Stimulated activated CD8-positive, alpha-beta memory T cell treated with anti-CD3 and anti-CD28 coated beads, Interleukin-7, amount 100 ng/mL, for 1 hour (primary cell): ENCODE measurements around the gene IDNK.

ENCODE experiments used
- DNase-seq, 2 donors: peaks; one replicate each; pipeline ENCODE4 v3.0.0-alpha.2; 2020; ENCODE audit warnings: low read depth in 2 of 2

The IDNK gene

DNA sequence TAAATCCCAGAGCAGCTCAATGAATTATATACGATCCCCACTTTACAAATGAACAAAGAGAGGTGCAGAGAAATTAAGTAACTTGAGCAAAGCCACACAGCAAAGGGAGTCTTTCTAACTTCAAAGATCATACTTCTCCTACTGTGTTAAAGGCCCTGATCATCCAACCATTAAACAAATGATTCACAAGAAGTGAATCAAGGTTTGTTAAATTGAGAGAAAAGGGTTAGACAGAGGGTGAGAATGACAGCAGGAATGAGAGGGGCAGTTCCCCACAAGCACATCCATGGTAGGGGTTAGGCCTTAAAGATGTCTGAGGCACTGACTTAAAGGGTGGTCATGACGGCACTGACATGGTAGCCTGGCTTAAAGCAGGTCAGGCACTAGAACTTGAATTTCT is 10.7 kb downstream of the IDNK start:
- no peak for DNase-seq

DNA sequence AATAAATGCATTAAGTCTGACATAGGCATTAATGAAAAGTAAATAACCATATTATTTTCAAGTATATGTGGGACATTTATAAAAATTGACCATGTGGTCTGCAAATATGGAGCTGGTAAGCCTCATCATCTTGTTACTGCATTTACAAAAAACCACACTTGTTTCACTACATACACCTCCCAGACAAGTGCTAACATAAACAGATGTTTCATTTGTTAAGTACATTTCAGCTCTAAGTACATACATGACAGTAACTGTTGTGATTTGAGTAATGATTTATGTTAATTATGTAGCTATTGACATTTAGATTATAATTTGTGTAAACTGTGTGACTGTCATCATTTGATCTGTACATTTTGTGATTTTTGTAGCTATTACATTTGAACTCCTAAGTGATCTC is 13.9 kb downstream of the IDNK start:
- no peak for DNase-seq

DNA sequence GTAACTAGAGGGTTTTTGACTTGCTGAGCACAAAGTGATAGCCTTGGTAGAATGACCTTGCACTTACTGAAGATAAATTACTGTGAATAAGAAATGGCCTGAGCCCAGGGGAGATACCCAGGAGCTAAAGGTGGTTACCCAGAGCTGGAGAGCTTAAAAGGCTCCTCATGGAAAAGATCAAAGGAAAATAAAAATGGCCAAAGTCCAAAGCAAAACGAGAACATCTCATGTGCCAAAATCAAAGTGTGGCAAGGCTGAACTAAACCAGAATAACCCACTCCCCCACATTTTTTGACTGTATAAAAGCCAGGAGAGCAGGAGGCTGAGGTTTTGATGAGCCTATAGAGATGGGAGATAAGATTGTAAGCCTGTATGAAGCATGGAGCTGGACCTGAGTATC is 14.4 kb downstream of the IDNK start:
- no peak for DNase-seq

DNA sequence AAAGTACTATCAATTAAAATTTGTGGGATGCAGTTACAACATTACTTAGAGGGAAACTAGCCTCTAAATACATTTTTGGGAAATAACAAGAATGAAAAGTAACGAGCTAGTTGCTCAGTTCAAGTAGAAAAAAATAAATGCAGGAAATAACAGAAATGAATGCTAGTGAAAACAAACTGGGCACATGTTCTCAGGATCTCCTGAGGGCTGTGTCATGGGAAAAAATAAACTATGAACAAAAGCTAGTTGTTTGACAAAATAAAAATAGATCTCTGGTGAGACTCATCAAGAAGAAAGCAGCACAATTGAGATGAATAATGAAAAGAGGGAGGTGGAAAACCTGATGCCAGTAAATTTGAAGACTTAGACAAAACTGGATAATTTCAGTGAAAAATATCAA is 16.3 kb downstream of the IDNK start:
- no peak for DNase-seq

DNA sequence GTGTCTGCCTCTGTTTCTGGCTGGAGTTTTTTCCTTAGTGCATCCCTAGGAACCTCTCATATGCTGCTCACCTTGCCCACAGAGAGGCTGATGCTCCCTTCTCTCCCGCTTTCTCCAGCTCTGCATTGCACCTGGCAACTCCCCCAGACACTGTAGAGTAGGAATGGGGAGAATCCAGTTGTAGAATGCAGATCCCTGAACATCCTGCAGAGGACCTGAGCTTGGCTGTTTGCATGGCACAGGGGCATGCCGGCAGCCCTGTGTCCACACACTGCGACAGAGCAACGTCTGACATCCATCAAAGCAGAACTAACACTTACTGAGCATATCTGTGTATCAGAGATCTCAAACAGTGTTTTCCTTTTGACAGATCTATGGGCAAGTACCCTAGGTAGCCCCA is 19.9 kb downstream of the IDNK start:
- DNase-seq, result no peak

DNA sequence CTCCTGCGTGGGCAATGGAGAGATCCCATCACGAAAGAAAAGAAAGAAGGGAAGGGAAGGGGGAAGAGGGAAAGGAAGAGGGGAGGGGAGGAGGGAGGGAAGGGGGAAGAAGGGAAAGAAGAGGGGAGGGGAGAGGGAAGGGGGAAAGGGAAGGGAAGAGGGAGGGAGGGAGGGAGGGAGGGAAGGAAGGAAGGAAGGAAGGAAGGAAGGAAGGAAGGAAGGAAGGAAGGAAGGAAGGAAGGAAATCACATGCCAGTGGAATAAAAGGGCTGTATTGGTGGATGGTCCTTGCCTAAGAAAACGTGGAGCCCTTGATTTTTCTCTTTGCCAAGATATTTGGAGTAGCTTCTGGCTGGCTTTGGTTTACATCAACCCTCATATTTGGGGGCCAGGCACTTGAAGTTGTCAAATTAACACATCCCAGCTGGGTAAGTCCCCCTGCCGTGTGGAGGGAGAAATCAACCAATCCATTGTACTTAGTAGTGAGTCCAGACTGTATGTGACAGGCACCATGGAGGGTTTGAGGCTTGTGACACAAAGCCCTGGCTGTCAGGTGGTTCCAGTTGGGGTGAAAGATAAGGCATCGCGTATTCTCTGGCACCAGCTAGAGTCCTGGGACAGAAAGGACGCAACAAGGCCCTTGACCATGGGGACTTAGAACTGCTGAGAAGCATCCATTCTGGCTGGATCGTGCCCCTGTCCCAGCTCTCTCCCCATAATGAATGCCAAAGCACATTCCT is 23.7 kb downstream of the IDNK start:
- DNase-seq, result no peak

DNA sequence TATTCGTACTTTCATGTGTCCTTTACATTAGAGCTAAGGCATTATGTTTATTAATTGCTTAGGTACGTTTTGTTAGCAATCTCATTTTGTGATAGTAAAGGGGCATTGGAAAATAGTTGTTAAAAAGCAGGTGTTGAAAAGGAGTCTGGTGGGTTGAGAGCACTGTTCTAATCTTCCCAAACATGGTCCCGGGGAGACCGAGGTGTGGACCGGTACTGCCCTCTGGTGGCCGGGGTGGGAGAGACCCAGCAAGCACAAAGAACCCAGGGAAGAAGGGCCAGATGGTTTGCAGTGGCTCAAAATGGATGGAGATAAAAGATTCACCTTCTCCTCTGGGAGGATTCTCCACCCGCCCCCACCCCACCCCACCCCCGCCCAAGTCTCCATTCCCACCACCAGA is 26.1 kb downstream of the IDNK start:
- DNase-seq, result peak; percentile 43 to 69

DNA sequence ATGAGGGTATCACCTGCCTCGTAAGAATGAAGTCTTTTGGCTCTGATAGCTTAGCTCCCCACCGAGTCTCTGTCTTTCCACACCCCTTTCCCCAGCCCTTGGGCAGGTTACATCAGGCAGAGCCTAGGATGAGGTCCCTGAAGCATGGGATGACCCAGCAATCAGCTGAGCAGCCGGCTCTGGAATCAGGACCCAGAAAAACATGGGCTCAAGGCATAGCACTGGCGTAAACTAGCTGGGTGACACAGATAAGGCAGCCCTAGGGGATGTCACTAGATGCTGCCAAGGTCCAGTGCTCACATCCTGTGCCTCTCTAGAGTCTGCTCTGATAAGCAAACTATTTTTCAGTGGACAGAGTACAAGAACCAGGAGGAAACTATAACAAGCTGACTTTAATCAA is 26.6 kb downstream of the IDNK start:
- no peak for DNase-seq

DNA sequence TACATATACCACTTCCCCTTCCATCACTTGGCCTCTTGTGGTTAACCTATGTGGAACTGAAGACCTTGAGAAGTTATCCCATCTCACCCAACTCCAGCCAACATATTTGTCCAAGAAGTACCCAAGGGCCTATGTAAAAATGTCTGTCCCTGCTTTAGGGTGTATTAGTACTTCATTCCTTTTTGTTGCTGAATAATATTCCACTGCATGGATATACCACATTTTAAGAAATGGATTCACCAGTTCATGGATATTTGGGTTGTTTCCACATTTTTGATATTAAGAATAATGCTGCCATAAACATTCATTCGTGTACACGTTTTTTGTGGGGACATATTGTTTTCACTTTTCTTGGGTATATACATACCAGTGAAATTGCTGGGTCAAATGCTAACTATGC is 28.6 kb downstream of the IDNK start:
- no peak for DNase-seq

DNA sequence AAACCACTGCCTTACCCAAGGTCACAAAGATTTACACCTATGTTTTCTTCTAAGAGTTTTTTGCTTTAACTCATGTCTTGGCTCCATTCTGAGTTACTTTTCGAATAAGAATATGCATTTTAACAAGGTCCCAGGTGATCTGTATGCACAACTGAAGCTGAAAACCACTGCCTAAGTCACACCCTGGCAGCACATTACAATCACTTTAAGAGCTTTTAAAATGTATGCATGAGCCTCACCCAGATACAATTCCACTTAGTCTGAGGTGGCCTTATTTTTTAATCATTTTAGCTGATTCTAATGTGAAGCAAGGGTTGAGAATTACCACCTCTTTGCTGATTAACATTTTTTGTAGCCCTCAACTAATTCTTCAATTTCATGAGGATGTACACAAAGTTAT is 29.5 kb downstream of the IDNK start:
- no peak for DNase-seq

DNA sequence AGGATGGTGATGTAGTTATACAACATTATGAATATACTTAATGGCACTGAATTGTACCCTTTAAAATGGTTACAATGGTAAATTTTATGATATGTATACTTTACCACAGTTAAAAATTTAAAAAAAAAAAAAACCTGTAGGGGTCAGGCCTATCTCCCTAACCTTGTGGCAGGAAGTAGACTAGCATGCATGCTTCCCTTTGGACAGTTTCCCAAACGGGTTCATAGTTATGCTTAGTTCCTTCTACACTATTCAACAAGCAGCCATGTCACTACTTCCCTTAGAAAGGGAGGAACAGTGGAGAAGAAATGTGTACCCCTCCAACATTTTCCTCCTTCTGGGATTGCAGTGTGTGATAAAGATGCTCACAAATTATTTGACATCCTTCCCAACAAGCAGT is 32.5 kb downstream of the IDNK start:
- no peak for DNase-seq

DNA sequence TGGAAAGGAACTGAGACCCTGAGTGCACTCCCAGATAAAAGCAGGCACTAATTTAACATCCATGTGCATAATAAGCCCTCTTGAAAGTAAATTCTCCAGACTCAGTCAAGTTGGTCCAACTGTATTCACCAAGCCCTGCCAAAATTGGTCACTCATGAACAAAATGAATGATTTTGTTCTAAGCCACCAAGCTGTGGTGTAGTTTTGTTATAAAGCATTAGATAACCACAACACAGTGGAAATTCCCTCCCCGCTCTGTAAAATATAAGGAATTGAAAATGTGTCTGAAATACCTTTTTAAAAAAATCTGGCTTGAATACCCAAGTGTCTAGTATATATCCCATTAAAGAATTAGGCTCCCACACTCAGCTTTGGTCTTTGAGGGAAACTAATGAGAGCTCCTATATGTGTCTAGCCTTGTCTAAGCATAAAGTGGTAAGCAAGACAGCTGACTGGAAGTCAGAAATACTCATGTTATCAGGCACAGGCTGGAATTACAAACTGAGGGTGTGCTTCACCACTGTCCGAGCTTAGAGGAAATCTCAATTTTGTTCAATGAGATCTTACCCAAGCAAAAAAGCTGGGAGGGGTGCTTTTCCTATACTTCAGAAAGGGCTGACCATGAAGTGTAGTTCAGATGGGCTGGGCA is 33.2 kb downstream of the IDNK start:
- no peak for DNase-seq

DNA sequence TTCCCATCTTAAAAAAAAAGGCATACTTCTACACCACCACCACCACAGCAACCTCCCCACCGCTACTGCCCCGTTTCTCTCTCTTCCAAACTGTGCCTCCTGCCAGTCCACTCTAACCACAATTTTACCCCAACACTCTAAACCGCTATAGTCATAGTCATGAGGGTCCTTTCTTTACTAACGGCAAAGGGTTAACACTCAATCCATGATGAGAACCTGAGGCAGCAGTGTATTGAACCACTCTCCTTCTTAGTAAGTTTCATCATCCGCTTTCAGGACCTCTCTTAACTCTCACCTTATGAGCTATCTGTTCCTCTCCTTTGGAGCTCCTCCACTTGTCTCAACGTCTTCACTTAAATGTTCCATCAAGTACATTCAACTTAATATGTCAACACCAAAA is 34.0 kb downstream of the IDNK start:
- no peak for DNase-seq

DNA sequence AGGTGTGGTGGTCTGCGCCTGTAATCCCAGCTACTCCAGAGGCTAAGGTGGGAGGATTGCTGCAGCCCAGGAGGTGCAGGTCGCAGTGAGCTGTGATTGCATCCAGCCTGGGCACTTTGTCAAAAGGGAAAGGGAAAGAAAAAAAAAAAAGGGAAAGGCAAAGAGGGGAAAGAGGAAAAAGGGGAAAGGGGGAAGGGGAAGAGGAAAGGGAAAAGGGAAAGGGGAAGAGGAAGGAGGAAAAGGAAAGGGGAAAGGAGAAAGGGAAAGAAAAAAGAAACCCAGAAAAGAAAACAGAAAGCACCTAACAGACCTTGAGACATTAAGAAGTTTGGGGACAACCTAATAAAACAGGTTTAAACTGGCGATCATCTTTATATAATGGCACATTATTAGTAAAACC is 40.0 kb downstream of the IDNK start:
- no peak for DNase-seq

DNA sequence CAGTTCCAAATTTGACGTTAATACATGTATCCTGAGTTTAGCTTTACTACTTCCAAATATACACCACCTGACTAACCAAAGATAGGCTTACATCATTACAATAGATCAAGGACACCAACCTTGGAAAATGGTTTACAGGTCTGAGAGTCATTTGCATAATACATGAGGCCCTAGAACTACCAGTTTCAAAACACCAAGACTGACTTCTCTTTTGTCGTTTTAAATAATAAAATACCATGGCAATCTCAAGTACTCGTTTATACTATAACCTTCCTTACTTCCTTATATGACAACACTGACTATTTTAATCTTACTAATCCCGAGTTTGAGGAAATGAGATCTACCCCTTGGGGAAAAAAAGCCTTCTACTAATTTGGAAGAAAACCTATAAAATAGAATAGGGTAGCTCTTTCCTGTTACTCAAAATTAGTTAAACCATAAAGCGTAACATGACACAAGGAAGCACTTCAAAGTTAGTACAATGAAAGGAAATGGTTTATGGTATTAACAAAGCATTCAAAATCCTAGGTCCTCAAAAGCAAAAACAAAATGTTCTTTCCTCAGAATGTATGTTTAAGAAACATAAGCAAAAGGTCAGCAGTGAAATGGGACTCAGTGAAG is 42.7 kb downstream of the IDNK start:
- no peak for DNase-seq

DNA sequence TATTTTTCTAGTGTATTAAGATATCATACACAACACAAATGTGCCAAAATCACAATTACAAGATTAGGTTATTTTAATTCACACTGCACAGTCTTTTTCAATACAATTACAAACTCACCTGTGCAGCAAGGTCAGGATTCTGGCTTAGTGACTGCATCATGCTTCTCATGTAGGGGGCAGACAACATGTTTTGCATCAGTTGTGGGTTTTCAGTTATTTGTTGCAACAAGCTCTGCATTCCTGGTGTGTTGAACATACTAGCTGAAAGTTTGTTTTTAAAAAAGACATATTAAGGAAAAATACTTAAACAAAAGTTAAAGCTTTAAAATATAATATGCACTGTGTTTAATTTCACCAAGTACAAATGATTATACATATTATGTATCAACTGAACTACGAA is 46.1 kb downstream of the IDNK start:
- DNase-seq, result no peak

DNA sequence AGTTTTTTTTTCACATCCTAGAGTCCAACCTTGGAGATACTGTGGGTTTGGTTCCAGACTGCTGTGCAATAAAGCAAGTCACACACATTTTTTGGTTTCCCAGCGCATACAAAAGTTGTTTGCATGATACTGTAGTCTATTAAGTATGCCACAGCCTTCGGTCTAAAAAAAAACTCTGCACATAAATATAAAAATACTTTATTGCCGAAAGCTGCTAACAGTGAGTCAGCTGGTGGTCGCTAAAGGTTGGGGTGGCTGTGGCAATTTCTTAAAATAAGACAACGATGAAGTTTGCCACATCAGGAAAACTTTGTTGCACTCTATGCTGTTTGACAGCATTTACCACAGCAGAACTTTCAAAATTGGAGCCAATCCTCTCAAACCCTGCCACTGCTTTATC is 47.4 kb downstream of the IDNK start:
- DNase-seq, result no peak

DNA sequence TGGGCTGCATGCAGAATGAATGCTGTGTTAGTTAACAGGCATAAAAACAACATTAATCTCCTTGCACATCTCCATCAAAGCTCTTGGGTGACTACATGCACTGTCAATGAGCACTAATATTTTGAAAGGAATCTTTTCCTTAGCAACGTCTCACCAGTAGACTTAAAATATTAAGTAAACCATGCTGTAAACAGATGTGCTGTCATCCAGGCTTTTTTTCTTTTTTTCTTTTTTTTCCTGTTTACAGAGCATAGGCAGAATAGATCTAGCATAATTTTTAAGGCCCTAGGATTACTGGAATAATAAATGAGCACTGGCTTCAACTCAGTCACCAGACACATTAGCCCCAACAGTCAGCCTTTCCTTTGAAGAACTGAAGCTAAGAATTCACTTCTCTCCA is 48.5 kb downstream of the IDNK start:
- DNase-seq, result no peak

DNA sequence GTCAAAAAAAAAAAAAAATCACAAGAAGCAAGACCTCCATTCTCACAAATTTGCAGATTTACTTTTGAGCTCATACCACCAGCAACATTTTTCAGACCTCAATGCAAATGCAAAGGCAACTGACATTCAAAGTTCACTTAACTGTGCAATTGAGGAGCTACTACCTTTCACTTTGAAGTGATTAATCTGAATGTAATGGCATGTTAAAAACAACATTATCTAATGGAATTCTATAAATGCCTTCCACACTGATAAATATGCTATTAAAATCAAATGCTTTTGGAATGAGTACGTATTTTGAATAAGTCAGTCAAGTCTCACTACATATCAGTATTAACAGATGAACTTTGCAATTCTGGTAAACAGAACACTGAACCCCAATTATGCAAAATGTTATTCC is 52.5 kb downstream of the IDNK start:
- DNase-seq, result no peak

DNA sequence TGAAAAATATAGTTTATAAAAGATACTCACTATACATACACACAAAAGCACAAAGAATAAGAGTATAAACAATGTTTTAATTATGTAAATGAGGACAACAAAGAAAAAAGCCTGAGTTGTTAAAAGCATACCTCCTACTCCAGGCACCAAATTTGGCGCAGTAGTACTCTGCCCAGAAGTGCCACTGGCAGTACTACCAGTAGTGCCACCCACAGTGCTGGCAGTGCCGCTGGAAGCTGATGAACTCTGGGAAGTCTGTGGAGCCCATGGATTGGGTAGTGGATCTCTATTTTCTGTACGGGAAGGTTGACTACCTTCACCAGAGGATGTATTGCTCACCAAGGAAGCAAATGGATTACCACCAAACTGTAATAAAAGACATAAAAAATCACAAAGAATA is 54.7 kb downstream of the IDNK start:
- DNase-seq, result no peak

DNA sequence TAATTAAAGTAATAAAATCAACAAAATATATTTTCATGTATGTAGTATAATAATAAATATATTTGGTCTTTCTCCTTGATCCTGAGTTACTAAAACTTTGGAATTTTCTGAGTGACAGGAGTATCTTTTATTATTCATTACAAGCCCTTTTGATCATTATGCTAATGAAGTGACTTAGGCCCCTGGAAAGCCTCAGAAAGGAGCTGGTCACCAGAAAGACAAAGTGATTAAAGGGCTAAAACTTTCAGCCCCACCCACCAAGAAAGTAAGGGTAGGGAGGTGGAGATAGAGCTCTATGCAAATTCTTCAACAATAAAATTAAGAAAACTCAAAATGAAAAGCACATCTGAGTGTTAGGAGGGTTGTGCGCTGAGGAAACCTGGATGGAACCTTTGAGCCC is 57.3 kb downstream of the IDNK start:
- DNase-seq, result no peak

DNA sequence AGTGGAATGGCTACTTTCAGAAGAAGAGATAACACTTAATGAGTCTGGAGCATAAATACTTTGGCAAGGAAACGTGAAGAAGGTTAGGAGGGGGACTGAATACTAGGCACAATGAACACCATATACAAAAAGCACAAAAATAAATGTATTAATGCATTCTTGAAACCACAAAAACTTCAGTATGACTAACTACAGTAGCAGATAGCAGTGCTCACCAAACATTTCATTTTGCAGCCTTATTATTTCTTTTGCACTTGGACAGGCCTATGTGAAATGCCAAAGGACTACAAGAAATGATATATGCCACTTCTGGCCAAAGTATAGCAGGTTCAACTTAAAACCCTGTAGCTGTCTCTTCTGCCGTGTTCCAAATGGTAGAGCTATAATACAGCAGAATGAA is 58.5 kb downstream of the IDNK start:
- no peak for DNase-seq

DNA sequence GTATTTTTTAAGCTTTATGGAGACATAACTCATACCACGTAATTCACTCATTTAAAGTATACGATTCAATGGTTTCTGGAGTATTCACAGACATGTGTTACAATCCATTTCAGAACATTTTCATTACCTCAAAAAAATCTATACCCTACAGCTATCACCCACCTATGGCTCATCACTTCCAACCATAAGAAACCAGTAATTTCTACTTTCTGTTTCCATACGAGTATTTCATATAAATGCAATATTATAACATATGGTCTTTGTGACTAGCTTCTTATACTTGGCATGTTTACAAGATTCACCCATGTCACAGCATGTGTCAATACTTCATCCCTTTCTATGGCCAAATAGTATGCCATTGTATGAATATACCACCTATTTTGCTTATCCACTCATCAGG is 66.0 kb downstream of the IDNK start:
- DNase-seq, result no peak

DNA sequence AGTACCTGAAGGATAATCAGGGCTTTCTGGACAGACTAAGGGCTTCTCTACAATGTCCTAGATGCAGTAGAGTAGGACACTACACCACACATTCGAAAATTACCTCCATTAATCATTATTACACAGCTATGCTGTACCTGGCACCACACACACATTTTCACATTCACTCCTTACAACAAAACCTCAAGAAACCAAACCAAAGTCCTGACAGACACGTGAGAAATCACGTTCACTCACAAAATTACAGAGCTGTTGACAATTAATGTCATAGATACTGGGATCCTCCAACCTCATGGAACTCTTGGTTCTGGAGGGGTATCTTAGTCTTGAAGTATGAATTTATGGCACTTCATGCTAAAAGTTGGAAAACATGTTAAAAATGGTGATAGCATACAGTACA is 68.5 kb downstream of the IDNK start:
- no peak for DNase-seq
